HEK293 (cell line): Measurements from ENCODE around the gene MTARC1.

Experiments
- CTCF ChIA-PET: fragments of 350-600 bp; formaldehyde crosslinking; extraction: SDS; loops from one replicate; lab custom pipeline; 2021; ENCODE audit warnings: antibody characterized with exemption; lab: Yijun Ruan, JAX
- POLR2A ChIA-PET: fragments of 300-600 bp; formaldehyde crosslinking; extraction: SDS; loops from one replicate; lab custom pipeline; 2020; ENCODE audit warnings: antibody characterized with exemption, inconsistent platforms; lab: Yijun Ruan, JAX
- H3K27ac ChIP-seq: fragments of 200-500 bp; sonication (Bioruptor generic); 2 replicates; pipeline ENCODE4 v1.5.1; 2014; ENCODE audit warnings: low read depth, low read length, control low read depth, inconsistent platforms; ENCODE audit errors: extremely low read depth
- H3K36me3 ChIP-seq, 2 experiments: fragments of 200-500 bp in 1 of 2; sonication (Bioruptor generic) in 1 of 2; 1 replicate in 1 of 2; 2 replicates in 1 of 2; pipeline ENCODE4 v1.5.1; 2014 to 2017; ENCODE audit warnings: inconsistent platforms in 2 of 2, low read length in 2 of 2; ENCODE audit not compliant: control insufficient read depth in 2 of 2, insufficient read depth in 1 of 2
- H3K4me1 ChIP-seq: fragments of 200-500 bp; sonication (Bioruptor generic); 2 replicates; pipeline ENCODE4 v1.5.1; 2014; ENCODE audit warnings: mild to moderate bottlenecking, low read length, inconsistent platforms; ENCODE audit not compliant: control insufficient read depth, insufficient read depth
- H3K4me3 ChIP-seq: 2 replicates; pipeline ENCODE4 v1.5.1; 2011; ENCODE audit warnings: low read depth, mild to moderate bottlenecking, control low read depth, low read length, moderate library complexity
- H3K9me3 ChIP-seq: fragments of 200-500 bp; sonication (Bioruptor generic); 2 replicates; pipeline ENCODE4 v1.5.1; 2014; ENCODE audit warnings: low read depth, low read length, inconsistent platforms; ENCODE audit not compliant: control insufficient read depth, insufficient read depth
- KLF1 ChIP-seq: fragments of 450-650 bp; formaldehyde crosslinking; IDR thresholded peaks from 2 replicates; pipeline ENCODE4 v1.5.1; 2016; ENCODE audit warnings: missing biosample characterization, missing genetic modification characterization
- MEIS1 ChIP-seq: sonication (generic); formaldehyde crosslinking; IDR thresholded peaks from 2 replicates; pipeline ENCODE4 v1.8.1; 2022; ENCODE audit warnings: missing genetic modification reagents, mild to moderate bottlenecking, borderline replicate concordance
- MYNN ChIP-seq: fragments of 450-650 bp; formaldehyde crosslinking; IDR thresholded peaks from 2 replicates; pipeline ENCODE4 v1.5.1; 2016; ENCODE audit warnings: missing biosample characterization, missing genetic modification characterization, borderline replicate concordance
- OVOL3 ChIP-seq: fragments of 450-650 bp; formaldehyde crosslinking; IDR thresholded peaks from 2 replicates; pipeline ENCODE4 v1.5.1; 2016; ENCODE audit warnings: missing biosample characterization, missing genetic modification characterization
- RBAK ChIP-seq: fragments of 450-650 bp; formaldehyde crosslinking; IDR thresholded peaks from 2 replicates; pipeline ENCODE4 v1.5.1; 2016; ENCODE audit warnings: missing biosample characterization, missing genetic modification characterization
- SALL2 ChIP-seq: fragments of 450-650 bp; formaldehyde crosslinking; IDR thresholded peaks from 2 replicates; pipeline ENCODE4 v1.5.0; 2017; ENCODE audit warnings: missing biosample characterization, mild to moderate bottlenecking, missing genetic modification characterization, borderline replicate concordance
- TSHZ1 ChIP-seq: fragments of 450-650 bp; formaldehyde crosslinking; IDR thresholded peaks from 2 replicates; pipeline ENCODE4 v1.5.1; 2016; ENCODE audit warnings: missing biosample characterization, missing genetic modification characterization, borderline replicate concordance
- ZNF26 ChIP-seq: fragments of 450-650 bp; formaldehyde crosslinking; IDR thresholded peaks from 2 replicates; pipeline ENCODE4 v1.5.1; 2016; ENCODE audit warnings: missing biosample characterization, missing genetic modification characterization
- ZNF366 ChIP-seq: fragments of 450-650 bp; formaldehyde crosslinking; conservative IDR thresholded peaks from 2 replicates; pipeline ENCODE4 v1.5.1; 2016; ENCODE audit warnings: missing biosample characterization, missing genetic modification characterization
- ZNF433 ChIP-seq: fragments of 450-650 bp; formaldehyde crosslinking; IDR thresholded peaks from 2 replicates; pipeline ENCODE4 v1.5.1; 2016; ENCODE audit warnings: missing biosample characterization, missing genetic modification characterization, low read depth
- ZNF513 ChIP-seq: fragments of 450-650 bp; IDR thresholded peaks from 2 replicates; pipeline ENCODE4 v1.5.1; 2018; ENCODE audit warnings: missing biosample characterization, missing genetic modification characterization
- ZNF521 ChIP-seq: fragments of 450-650 bp; formaldehyde crosslinking; IDR thresholded peaks from 2 replicates; pipeline ENCODE4 v1.5.1; 2017; ENCODE audit warnings: missing biosample characterization, mild to moderate bottlenecking, missing genetic modification characterization
- ZNF660 ChIP-seq: fragments of 450-650 bp; IDR thresholded peaks from 2 replicates; pipeline ENCODE4 v1.5.1; 2018; ENCODE audit warnings: missing biosample characterization, mild to moderate bottlenecking, missing genetic modification characterization
- ZNF768 ChIP-seq: fragments of 450-650 bp; formaldehyde crosslinking; IDR thresholded peaks from 2 replicates; pipeline ENCODE4 v1.5.1; 2018; ENCODE audit warnings: missing biosample characterization, mild to moderate bottlenecking, missing genetic modification characterization
- ZNF791 ChIP-seq: fragments of 450-650 bp; formaldehyde crosslinking; IDR thresholded peaks from 2 replicates; pipeline ENCODE4 v1.5.1; 2016; ENCODE audit warnings: missing biosample characterization, missing genetic modification characterization
- TF ChIP-seq, protein P1 (sequence below): fragments of 450-650 bp; formaldehyde crosslinking; IDR thresholded peaks from 2 replicates; pipeline ENCODE4 v1.5.1; 2016; ENCODE audit warnings: missing biosample characterization, missing genetic modification characterization
- TF ChIP-seq, protein P2 (sequence below): fragments of 450-650 bp; formaldehyde crosslinking; IDR thresholded peaks from 2 replicates; pipeline ENCODE4 v1.5.1; 2017; ENCODE audit warnings: missing biosample characterization, missing genetic modification characterization
- TF ChIP-seq, protein P3 (sequence below): fragments of 450-650 bp; formaldehyde crosslinking; IDR thresholded peaks from 2 replicates; pipeline ENCODE4 v1.5.1; 2016; ENCODE audit warnings: missing biosample characterization, missing genetic modification characterization

The MTARC1 gene

GRCh38 chr1:220817907-220818306 is 31.2 kb downstream of the MTARC1 start:
- Histone ChIP-seq H3K4me1 (no peaks in the 10 kb centered on the region), H3K27ac (no peak overlapping the region)
- TF ChIP-seq ZNF768 (tag by site-specific recombination) (no peak), MYNN (tag by site-specific recombination) (no peak), KLF1 (tag by site-specific recombination) (no peak), ZNF513 (no peak), ZNF433 (tag by site-specific recombination) (no peak), ZNF366 (tag by site-specific recombination) (no peak), ZNF521 (tag by site-specific recombination) (no peak)
- TF ChIP-seq, protein P1, sequence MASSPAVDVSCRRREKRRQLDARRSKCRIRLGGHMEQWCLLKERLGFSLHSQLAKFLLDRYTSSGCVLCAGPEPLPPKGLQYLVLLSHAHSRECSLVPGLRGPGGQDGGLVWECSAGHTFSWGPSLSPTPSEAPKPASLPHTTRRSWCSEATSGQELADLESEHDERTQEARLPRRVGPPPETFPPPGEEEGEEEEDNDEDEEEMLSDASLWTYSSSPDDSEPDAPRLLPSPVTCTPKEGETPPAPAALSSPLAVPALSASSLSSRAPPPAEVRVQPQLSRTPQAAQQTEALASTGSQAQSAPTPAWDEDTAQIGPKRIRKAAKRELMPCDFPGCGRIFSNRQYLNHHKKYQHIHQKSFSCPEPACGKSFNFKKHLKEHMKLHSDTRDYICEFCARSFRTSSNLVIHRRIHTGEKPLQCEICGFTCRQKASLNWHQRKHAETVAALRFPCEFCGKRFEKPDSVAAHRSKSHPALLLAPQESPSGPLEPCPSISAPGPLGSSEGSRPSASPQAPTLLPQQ (tag by site-specific recombination) = no peak
- TF ChIP-seq, all 188 proteins: peak for 0
- Histone ChIP-seq H3K36me3 (peaks cover 0 to 27% of the 10 kb centered on the region in 2 experiments; a peak in 1 of 3 replicates), H3K4me3 (no peak overlapping the region), H3K9me3 (no peaks in the 10 kb centered on the region)
- ChIA-PET CTCF (interaction anchor here (1.0 kb wide), 1 partner anchor 15 kb away, joined by 3 read pairs; no protein-coding TSS in a partner anchor), POLR2A (no interaction called here)

DNA sequence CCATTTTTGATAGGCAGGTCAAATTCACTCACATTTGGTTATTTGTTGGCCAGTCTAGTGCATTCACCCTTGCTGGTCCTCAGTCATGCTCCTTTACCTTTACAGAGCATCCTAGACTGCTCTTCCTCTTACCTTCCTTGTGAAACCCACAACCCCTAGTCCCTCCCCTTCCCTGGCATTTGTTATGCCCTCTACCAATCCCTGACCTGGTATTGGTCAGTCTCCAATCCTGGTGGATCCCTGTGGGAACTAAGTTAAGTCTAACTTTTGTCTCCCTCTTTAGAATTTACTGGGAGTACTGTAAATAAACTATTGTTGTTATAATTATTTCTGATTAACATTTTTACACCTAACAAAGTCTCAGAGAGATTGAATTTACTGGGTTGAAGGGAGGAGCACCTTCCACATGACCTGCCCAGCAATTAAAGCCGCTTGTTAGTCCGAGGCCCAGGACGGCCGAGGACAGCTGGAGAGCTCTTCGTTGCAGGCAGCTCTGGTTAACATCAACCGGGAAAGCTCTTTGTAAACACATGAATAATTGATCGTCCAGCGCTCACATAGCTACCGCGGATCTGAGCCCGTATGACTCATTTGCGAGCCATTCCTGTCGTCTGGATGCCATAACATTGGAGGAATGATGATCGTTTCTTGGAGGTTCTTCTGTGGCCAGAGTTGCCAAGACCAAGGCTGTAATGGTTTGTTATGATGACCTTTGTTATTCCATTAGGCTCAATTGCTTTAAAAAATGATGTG is 31.9 kb downstream of the MTARC1 start:
- Histone ChIP-seq H3K4me3 (no peak overlapping the region), H3K27ac (no peak overlapping the region), H3K36me3 (peaks cover 0 to 20% of the 10 kb centered on the region in 2 experiments; a peak in 1 of 3 replicates), H3K4me1 (no peaks in the 10 kb centered on the region), H3K9me3 (no peaks in the 10 kb centered on the region)
- ChIA-PET CTCF (interaction anchor here (0.6 to 1.5 kb wide), 5 partner anchors 15 to 691 kb away, joined by 3 to 5 read pairs (median 3); no protein-coding TSS in a partner anchor), POLR2A (no interaction called here)
- no peak for TF ChIP-seq RBAK (tag by site-specific recombination)
- TF ChIP-seq, protein P2, sequence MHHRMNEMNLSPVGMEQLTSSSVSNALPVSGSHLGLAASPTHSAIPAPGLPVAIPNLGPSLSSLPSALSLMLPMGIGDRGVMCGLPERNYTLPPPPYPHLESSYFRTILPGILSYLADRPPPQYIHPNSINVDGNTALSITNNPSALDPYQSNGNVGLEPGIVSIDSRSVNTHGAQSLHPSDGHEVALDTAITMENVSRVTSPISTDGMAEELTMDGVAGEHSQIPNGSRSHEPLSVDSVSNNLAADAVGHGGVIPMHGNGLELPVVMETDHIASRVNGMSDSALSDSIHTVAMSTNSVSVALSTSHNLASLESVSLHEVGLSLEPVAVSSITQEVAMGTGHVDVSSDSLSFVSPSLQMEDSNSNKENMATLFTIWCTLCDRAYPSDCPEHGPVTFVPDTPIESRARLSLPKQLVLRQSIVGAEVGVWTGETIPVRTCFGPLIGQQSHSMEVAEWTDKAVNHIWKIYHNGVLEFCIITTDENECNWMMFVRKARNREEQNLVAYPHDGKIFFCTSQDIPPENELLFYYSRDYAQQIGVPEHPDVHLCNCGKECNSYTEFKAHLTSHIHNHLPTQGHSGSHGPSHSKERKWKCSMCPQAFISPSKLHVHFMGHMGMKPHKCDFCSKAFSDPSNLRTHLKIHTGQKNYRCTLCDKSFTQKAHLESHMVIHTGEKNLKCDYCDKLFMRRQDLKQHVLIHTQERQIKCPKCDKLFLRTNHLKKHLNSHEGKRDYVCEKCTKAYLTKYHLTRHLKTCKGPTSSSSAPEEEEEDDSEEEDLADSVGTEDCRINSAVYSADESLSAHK = no peak
- TF ChIP-seq ZNF660 = no peak
- no peak for TF ChIP-seq SALL2 (tag by site-specific recombination)
- TF ChIP-seq OVOL3 (tag by site-specific recombination) = no peak

DNA sequence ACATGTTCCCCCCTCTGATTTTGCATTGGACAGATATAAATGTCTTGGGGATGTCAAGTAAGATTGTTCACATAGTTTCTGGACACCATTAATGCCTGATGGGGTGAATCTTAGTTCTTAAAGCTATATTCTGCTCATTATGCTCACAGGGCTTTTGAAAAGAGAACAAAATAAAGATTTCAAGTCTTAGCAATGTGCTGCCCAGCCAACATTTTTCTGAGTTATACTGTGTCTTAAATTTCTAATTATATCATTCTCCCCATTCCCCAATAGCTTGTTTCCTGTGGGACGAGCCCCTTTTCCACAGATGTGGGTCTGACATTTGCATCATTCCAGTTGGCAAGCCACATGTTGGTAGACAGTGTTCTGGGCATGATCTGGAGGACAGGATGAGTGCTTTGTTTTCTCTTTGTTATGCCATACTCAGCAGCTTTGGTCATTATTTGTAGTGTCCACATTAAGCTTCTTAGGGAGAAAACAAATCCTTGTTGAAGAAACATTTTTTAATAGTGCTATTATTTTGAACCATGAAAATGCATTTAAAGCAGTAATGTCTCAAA is 32.8 kb downstream of the MTARC1 start:
- Histone ChIP-seq H3K27ac (no peak overlapping the region), H3K4me1 (no peaks in the 10 kb centered on the region), H3K4me3 (no peak overlapping the region), H3K36me3 (peaks cover 0 to 16% of the 10 kb centered on the region in 2 experiments; a peak in 1 of 3 replicates), H3K9me3 (no peaks in the 10 kb centered on the region)
- ChIA-PET CTCF (interaction anchor here (1.3 to 1.5 kb wide), 2 partner anchors 16 to 690 kb away, joined by 3 to 5 read pairs; no protein-coding TSS in a partner anchor), POLR2A (no interaction called here)
- TF ChIP-seq ZNF791 (no peak), MEIS1 (CRISPR knock-in tag) (no peak), ZNF26 (tag by site-specific recombination) (no peak), TSHZ1 (tag by site-specific recombination) (no peak)
- TF ChIP-seq, protein P3, sequence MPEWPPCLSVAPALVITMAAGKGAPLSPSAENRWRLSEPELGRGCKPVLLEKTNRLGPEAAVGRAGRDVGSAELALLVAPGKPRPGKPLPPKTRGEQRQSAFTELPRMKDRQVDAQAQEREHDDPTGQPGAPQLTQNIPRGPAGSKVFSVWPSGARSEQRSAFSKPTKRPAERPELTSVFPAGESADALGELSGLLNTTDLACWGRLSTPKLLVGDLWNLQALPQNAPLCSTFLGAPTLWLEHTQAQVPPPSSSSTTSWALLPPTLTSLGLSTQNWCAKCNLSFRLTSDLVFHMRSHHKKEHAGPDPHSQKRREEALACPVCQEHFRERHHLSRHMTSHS (tag by site-specific recombination) = no peak
